ENCODE measurements around the gene FBRSL1.

The FBRSL1 gene

GRCh38 chr12:132488127-132489077 lies 1.5 kb upstream of the FBRSL1 start:
- peaks cover 0 to 4% (median 0%) of the 10 kb centered on the region in 5 donors for H3K27me3 ChIP-seq (ENCODE audit: control insufficient read depth in 5 of 5, insufficient read depth in 4 of 5, low read length in 5 of 5)
- H3K9ac ChIP-seq (ENCODE audit: low read length in 5 of 5), result peak overlapping the region in 3 of 5 donors; percentile 8 to 68 (median 56)
- H3K36me3 ChIP-seq (ENCODE audit: control insufficient read depth in 5 of 5, insufficient read depth in 5 of 5, low read length in 5 of 5), result peaks cover 0 to 5% (median 0%) of the 10 kb centered on the region in 5 donors
- peaks cover 0 to 3% (median 0%) of the 10 kb centered on the region in 5 donors for H3K9me3 ChIP-seq (ENCODE audit: control insufficient read depth in 5 of 5, low read length in 5 of 5)
- peaks cover 12 to 42% (median 38%) of the 10 kb centered on the region in 5 donors for H3K4me1 ChIP-seq (ENCODE audit: control insufficient read depth in 5 of 5, insufficient read depth in 5 of 5, low read length in 5 of 5)
- peak overlapping the region; percentile 48 to 71 (median 58) for H3K4me3 ChIP-seq (ENCODE audit: low read depth in 1 of 5, low read length in 5 of 5)
- peak overlapping the region; percentile 23 for H3K27ac ChIP-seq (ENCODE audit: low read depth, low read length)

GRCh38 chr12:132489078-132489601 lies 811 bp upstream of the FBRSL1 start:
- peak overlapping the region; percentile 23 for H3K27ac ChIP-seq (ENCODE audit: low read depth, low read length)
- H3K36me3 ChIP-seq (ENCODE audit: control insufficient read depth in 5 of 5, insufficient read depth in 5 of 5, low read length in 5 of 5), result peaks cover 0 to 5% (median 0%) of the 10 kb centered on the region in 5 donors
- H3K4me1 ChIP-seq (ENCODE audit: control insufficient read depth in 5 of 5, insufficient read depth in 5 of 5, low read length in 5 of 5), result peaks cover 12 to 50% (median 46%) of the 10 kb centered on the region in 5 donors
- peaks cover 0 to 4% (median 0%) of the 10 kb centered on the region in 5 donors for H3K27me3 ChIP-seq (ENCODE audit: control insufficient read depth in 5 of 5, insufficient read depth in 4 of 5, low read length in 5 of 5)
- H3K9ac ChIP-seq (ENCODE audit: low read length in 5 of 5), result peak overlapping the region in 4 of 5 donors; percentile 48 to 68 (median 60)
- H3K9me3 ChIP-seq (ENCODE audit: control insufficient read depth in 5 of 5, low read length in 5 of 5), result peaks cover 0 to 3% (median 0%) of the 10 kb centered on the region in 5 donors
- peak overlapping the region; percentile 55 to 71 (median 58) for H3K4me3 ChIP-seq (ENCODE audit: low read depth in 1 of 5, low read length in 5 of 5)

- Histone ChIP-seq H3K36me3 (ENCODE audit: control insufficient read depth in 5 of 5, insufficient read depth in 5 of 5, low read length in 5 of 5) (peaks cover 0 to 8% (median 0%) of the 10 kb centered on the region in 5 donors), H3K4me1 (ENCODE audit: control insufficient read depth in 5 of 5, insufficient read depth in 5 of 5, low read length in 5 of 5) (peaks cover 12 to 64% (median 60%) of the 10 kb centered on the region in 5 donors), H3K4me3 (ENCODE audit: low read depth in 1 of 5, low read length in 5 of 5) (peak overlapping the region; percentile 68 to 84 (median 76)), H3K9me3 (ENCODE audit: control insufficient read depth in 5 of 5, low read length in 5 of 5) (peaks cover 0 to 2% (median 0%) of the 10 kb centered on the region in 5 donors), H3K9ac (ENCODE audit: low read length in 5 of 5) (peak overlapping the region in 4 of 5 donors; percentile 70 to 84 (median 74)), H3K27ac (ENCODE audit: low read depth, low read length) (no peak overlapping the region), H3K27me3 (ENCODE audit: control insufficient read depth in 5 of 5, insufficient read depth in 4 of 5, low read length in 5 of 5) (no peaks in the 10 kb centered on the region)
Measured at GRCh38 chr12:132490422-132491137, 629 bp downstream of the FBRSL1 start.

- Histone ChIP-seq H3K36me3 (ENCODE audit: control insufficient read depth in 5 of 5, insufficient read depth in 5 of 5, low read length in 5 of 5) (peaks cover 0 to 8% (median 0%) of the 10 kb centered on the region in 5 donors), H3K9me3 (ENCODE audit: control insufficient read depth in 5 of 5, low read length in 5 of 5) (no peaks in the 10 kb centered on the region), H3K9ac (ENCODE audit: low read length in 5 of 5) (peak overlapping the region in 4 of 5 donors; percentile 70 to 84 (median 74)), H3K4me1 (ENCODE audit: control insufficient read depth in 5 of 5, insufficient read depth in 5 of 5, low read length in 5 of 5) (peaks cover 12 to 70% (median 66%) of the 10 kb centered on the region in 5 donors), H3K27ac (ENCODE audit: low read depth, low read length) (no peak overlapping the region), H3K27me3 (ENCODE audit: control insufficient read depth in 5 of 5, insufficient read depth in 4 of 5, low read length in 5 of 5) (no peaks in the 10 kb centered on the region), H3K4me3 (ENCODE audit: low read depth in 1 of 5, low read length in 5 of 5) (peak overlapping the region; percentile 68 to 84 (median 76))
Measured at GRCh38 chr12:132491138-132491663, 1.2 kb downstream of the FBRSL1 start.

- Histone ChIP-seq H3K9ac (ENCODE audit: low read length in 5 of 5) (peak overlapping the region in 3 of 5 donors; percentile 45 to 72 (median 70)), H3K4me3 (ENCODE audit: low read depth in 1 of 5, low read length in 5 of 5) (peak overlapping the region; percentile 68 to 84 (median 76)), H3K27ac (ENCODE audit: low read depth, low read length) (no peak overlapping the region), H3K4me1 (ENCODE audit: control insufficient read depth in 5 of 5, insufficient read depth in 5 of 5, low read length in 5 of 5) (peaks cover 12 to 75% (median 66%) of the 10 kb centered on the region in 5 donors), H3K36me3 (ENCODE audit: control insufficient read depth in 5 of 5, insufficient read depth in 5 of 5, low read length in 5 of 5) (peaks cover 0 to 8% (median 0%) of the 10 kb centered on the region in 5 donors), H3K27me3 (ENCODE audit: control insufficient read depth in 5 of 5, insufficient read depth in 4 of 5, low read length in 5 of 5) (no peaks in the 10 kb centered on the region), H3K9me3 (ENCODE audit: control insufficient read depth in 5 of 5, low read length in 5 of 5) (no peaks in the 10 kb centered on the region)
Measured at GRCh38 chr12:132491761-132492378, 1.9 kb downstream of the FBRSL1 start.

- H3K9ac ChIP-seq (ENCODE audit: low read length in 5 of 5), result peak overlapping the region in 2 of 5 donors; percentile 16 to 60
- no peaks in the 10 kb centered on the region for H3K27me3 ChIP-seq (ENCODE audit: control insufficient read depth in 5 of 5, insufficient read depth in 4 of 5, low read length in 5 of 5)
- H3K4me1 ChIP-seq (ENCODE audit: control insufficient read depth in 5 of 5, insufficient read depth in 5 of 5, low read length in 5 of 5), result peaks cover 12 to 79% (median 71%) of the 10 kb centered on the region in 5 donors
- no peak overlapping the region for H3K27ac ChIP-seq (ENCODE audit: low read depth, low read length)
- peak overlapping the region in 2 of 5 donors; percentile 71 to 76 for H3K4me3 ChIP-seq (ENCODE audit: low read depth in 1 of 5, low read length in 5 of 5)
- H3K36me3 ChIP-seq (ENCODE audit: control insufficient read depth in 5 of 5, insufficient read depth in 5 of 5, low read length in 5 of 5), result peaks cover 0 to 8% (median 0%) of the 10 kb centered on the region in 5 donors
- no peaks in the 10 kb centered on the region for H3K9me3 ChIP-seq (ENCODE audit: control insufficient read depth in 5 of 5, low read length in 5 of 5)
Measured at GRCh38 chr12:132492522-132492921, 2.6 kb downstream of the FBRSL1 start.

GRCh38 chr12:132492951-132493350 lies 3.0 kb downstream of the FBRSL1 start:
- H3K9ac ChIP-seq (ENCODE audit: low read length in 5 of 5), result peak overlapping the region in 2 of 5 donors; percentile 2 to 60

GRCh38 chr12:132493482-132494178 lies 3.7 kb downstream of the FBRSL1 start:
- Histone ChIP-seq H3K4me3 (ENCODE audit: low read depth in 1 of 5, low read length in 5 of 5) (no peak overlapping the region), H3K9me3 (ENCODE audit: control insufficient read depth in 5 of 5, low read length in 5 of 5) (no peaks in the 10 kb centered on the region), H3K27ac (ENCODE audit: low read depth, low read length) (no peak overlapping the region), H3K9ac (ENCODE audit: low read length in 5 of 5) (peak overlapping the region in 1 of 5 donors; percentile 17), H3K27me3 (ENCODE audit: control insufficient read depth in 5 of 5, insufficient read depth in 4 of 5, low read length in 5 of 5) (no peaks in the 10 kb centered on the region), H3K4me1 (ENCODE audit: control insufficient read depth in 5 of 5, insufficient read depth in 5 of 5, low read length in 5 of 5) (peaks cover 12 to 85% (median 70%) of the 10 kb centered on the region in 5 donors), H3K36me3 (ENCODE audit: control insufficient read depth in 5 of 5, insufficient read depth in 5 of 5, low read length in 5 of 5) (peaks cover 0 to 8% (median 0%) of the 10 kb centered on the region in 5 donors)

More at GRCh38 chr12:132492951-132493350, 3.0 kb downstream of the FBRSL1 start:
- Histone ChIP-seq H3K4me3 (ENCODE audit: low read depth in 1 of 5, low read length in 5 of 5) (no peak overlapping the region), H3K27me3 (ENCODE audit: control insufficient read depth in 5 of 5, insufficient read depth in 4 of 5, low read length in 5 of 5) (no peaks in the 10 kb centered on the region), H3K4me1 (ENCODE audit: control insufficient read depth in 5 of 5, insufficient read depth in 5 of 5, low read length in 5 of 5) (peaks cover 12 to 83% (median 74%) of the 10 kb centered on the region in 5 donors), H3K27ac (ENCODE audit: low read depth, low read length) (no peak overlapping the region), H3K36me3 (ENCODE audit: control insufficient read depth in 5 of 5, insufficient read depth in 5 of 5, low read length in 5 of 5) (peaks cover 0 to 8% (median 0%) of the 10 kb centered on the region in 5 donors), H3K9me3 (ENCODE audit: control insufficient read depth in 5 of 5, low read length in 5 of 5) (no peaks in the 10 kb centered on the region)
